Mesenchymal stem cell (in vitro differentiated cells and primary cell): Measurements from ENCODE around the gene FUT8.
A peak's percentile ranks its signal among the peaks of the same experiment; 100 is the strongest.

Experiments used
- DNase-seq: peaks from one replicate; pipeline ENCODE4 v3.0.0-alpha.2; 2013
- H2AFZ ChIP-seq: one replicate; pipeline ENCODE4 v1.6.1; 2013; ENCODE audit warnings: low read depth, mild to moderate bottlenecking, control low read depth, inconsistent platforms, low read length, moderate library complexity
- H2AK5ac ChIP-seq: 2 replicates; pipeline ENCODE4 v1.6.1; 2013; ENCODE audit warnings: low read length, moderate library complexity, mild to moderate bottlenecking, inconsistent platforms; ENCODE audit not compliant: severe bottlenecking
- H2BK120ac ChIP-seq: one replicate; pipeline ENCODE4 v1.6.1; 2013; ENCODE audit warnings: low read depth, mild to moderate bottlenecking, inconsistent platforms, low read length, moderate library complexity
- H2BK12ac ChIP-seq, 2 experiments: one replicate each; pipeline ENCODE4 v1.6.1; 2013; ENCODE audit warnings: inconsistent platforms in 2 of 2, low read length in 2 of 2, mild to moderate bottlenecking in 2 of 2, moderate library complexity in 2 of 2, control low read depth in 1 of 2
- H2BK15ac ChIP-seq: one replicate; pipeline ENCODE4 v1.6.1; 2013; ENCODE audit warnings: mild to moderate bottlenecking, low read depth, inconsistent platforms; ENCODE audit not compliant: poor library complexity, severe bottlenecking
- H2BK5ac ChIP-seq: 2 replicates; pipeline ENCODE4 v1.6.1; 2013; ENCODE audit warnings: low read depth, mild to moderate bottlenecking, low read length, control low read depth, inconsistent platforms; ENCODE audit not compliant: poor library complexity, severe bottlenecking
- H3K14ac ChIP-seq, 2 experiments: one replicate each; pipeline ENCODE4 v1.6.1; 2013; ENCODE audit warnings: inconsistent platforms in 2 of 2, low read length in 2 of 2, control low read depth in 1 of 2, mild to moderate bottlenecking in 1 of 2, moderate library complexity in 1 of 2
- H3K18ac ChIP-seq, 2 experiments: one replicate each; pipeline ENCODE4 v1.6.1; 2013; ENCODE audit warnings: inconsistent platforms in 2 of 2, low read length in 2 of 2, control low read depth in 1 of 2, low read depth in 1 of 2, mild to moderate bottlenecking in 1 of 2
- H3K23ac ChIP-seq, 2 experiments: one replicate each; pipeline ENCODE4 v1.6.1; 2013; ENCODE audit warnings: inconsistent platforms in 2 of 2, low read length in 2 of 2, mild to moderate bottlenecking in 2 of 2, moderate library complexity in 2 of 2, control low read depth in 1 of 2
- H3K27ac ChIP-seq: 2 replicates; pipeline ENCODE4 v1.5.1; 2013; ENCODE audit warnings: mild to moderate bottlenecking, moderate library complexity, low read length, control low read depth, inconsistent platforms; ENCODE audit not compliant: poor library complexity, severe bottlenecking
- H3K27me3 ChIP-seq, 2 experiments: 2 replicates each; pipeline versions ENCODE4 v1.6.1 to v1.7.0; 2013; ENCODE audit warnings: low read length in 2 of 2, mild to moderate bottlenecking in 2 of 2, moderate library complexity in 2 of 2, control low read depth in 1 of 2, inconsistent platforms in 1 of 2; ENCODE audit not compliant: control insufficient read depth in 1 of 2, insufficient read depth in 1 of 2
- H3K36me3 ChIP-seq, 2 experiments: 2 replicates each; pipeline versions ENCODE4 v1.6.1 to v1.7.0; 2013; ENCODE audit warnings: low read length in 2 of 2, control low read depth in 1 of 2, inconsistent platforms in 1 of 2, low read depth in 1 of 2, mild to moderate bottlenecking in 1 of 2; ENCODE audit not compliant: insufficient read depth in 2 of 2, control insufficient read depth in 1 of 2
- H3K4ac ChIP-seq, 2 experiments: one replicate each; pipeline ENCODE4 v1.6.1; 2013; ENCODE audit warnings: inconsistent platforms in 2 of 2, low read length in 2 of 2, mild to moderate bottlenecking in 2 of 2, moderate library complexity in 2 of 2, control low read depth in 1 of 2, low read depth in 1 of 2
- H3K4me1 ChIP-seq: 2 replicates; pipeline ENCODE4 v1.6.1; 2013; ENCODE audit warnings: low read depth, low read length, control low read depth; ENCODE audit not compliant: control insufficient read depth, insufficient read depth
- H3K4me2 ChIP-seq: 2 replicates; pipeline ENCODE4 v1.6.1; 2013; ENCODE audit warnings: low read length, mild to moderate bottlenecking, inconsistent platforms; ENCODE audit not compliant: poor library complexity, severe bottlenecking
- H3K4me3 ChIP-seq, 2 experiments: 2 replicates each; pipeline versions ENCODE4 v1.5.1 to v1.7.0; 2013; ENCODE audit warnings: low read length in 2 of 2, mild to moderate bottlenecking in 2 of 2, control low read depth in 1 of 2, low read depth in 1 of 2; ENCODE audit not compliant: insufficient read depth in 1 of 2
- H3K79me1 ChIP-seq: replicated peaks from 2 replicates; pipeline ENCODE4 v1.6.1; 2013; ENCODE audit warnings: mild to moderate bottlenecking, control low read depth, low read length, inconsistent platforms; ENCODE audit not compliant: poor library complexity, severe bottlenecking
- H3K9ac ChIP-seq: 2 replicates; pipeline ENCODE4 v1.7.0; 2013; ENCODE audit warnings: mild to moderate bottlenecking, low read length, moderate library complexity
- H3K9me3 ChIP-seq: 2 replicates; pipeline ENCODE4 v1.7.0; 2013; ENCODE audit warnings: mild to moderate bottlenecking, low read length; ENCODE audit not compliant: control insufficient read depth
- H4K8ac ChIP-seq: one replicate; pipeline ENCODE4 v1.6.1; 2013; ENCODE audit warnings: inconsistent platforms, mild to moderate bottlenecking, low read length, moderate library complexity
- H4K91ac ChIP-seq: one replicate; pipeline ENCODE4 v1.6.1; 2013; ENCODE audit warnings: mild to moderate bottlenecking, low read length, inconsistent platforms
- WGBS: methylation state at CpG from one replicate; pipeline ENCODE4 v1.1.7; 2013; ENCODE audit warnings: mixed read lengths; 5-methylcytosine and 5-hydroxymethylcytosine counted together

The FUT8 gene

DNA sequence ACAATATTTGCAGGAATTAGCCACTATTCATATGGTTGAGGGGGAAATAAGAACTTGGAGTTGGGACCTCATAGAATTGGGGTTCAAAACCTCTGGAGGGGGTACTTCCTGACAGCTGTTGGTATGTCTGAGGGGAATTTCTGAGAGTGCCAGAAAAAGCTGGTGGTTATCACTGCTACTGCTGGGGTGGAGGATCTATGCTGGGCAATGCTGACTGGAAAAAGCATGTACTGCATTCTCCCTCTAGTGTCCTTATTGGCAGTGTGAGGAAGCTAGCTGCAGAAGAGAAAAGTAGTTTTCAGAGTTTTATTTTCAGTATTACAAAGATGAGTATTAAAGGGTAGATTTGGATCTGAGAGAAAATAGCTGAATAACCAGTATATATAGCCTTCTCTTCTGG, 88.8 kb downstream of the FUT8 start:
- H2AFZ ChIP-seq, result no peak overlapping the region
- no peak overlapping the region for H3K14ac ChIP-seq
- H2AK5ac ChIP-seq, result no peak overlapping the region
- no peak overlapping the region for H3K23ac ChIP-seq
- H2BK12ac ChIP-seq, result no peak overlapping the region
- no peak overlapping the region for H3K9ac ChIP-seq
- H4K8ac ChIP-seq, result no peak overlapping the region
- H3K9me3 ChIP-seq, result no peaks in the 10 kb centered on the region
- H3K36me3 ChIP-seq, result no peaks in the 10 kb centered on the region
- peaks cover 10% of the 10 kb centered on the region for H3K79me1 ChIP-seq
- no peak overlapping the region for H4K91ac ChIP-seq
- no peaks in the 10 kb centered on the region for H3K27me3 ChIP-seq
- H2BK120ac ChIP-seq, result no peak overlapping the region
- H3K4ac ChIP-seq, result no peak overlapping the region
- H3K27ac ChIP-seq, result no peak overlapping the region
- no peak overlapping the region for H3K4me3 ChIP-seq
- no peaks in the 10 kb centered on the region for H3K4me1 ChIP-seq
- no peak overlapping the region for H2BK15ac ChIP-seq
- H2BK5ac ChIP-seq, result no peak overlapping the region
- no peak overlapping the region for H3K18ac ChIP-seq
- no peak overlapping the region for H3K4me2 ChIP-seq
- DNase-seq, result no peak

- H3K14ac ChIP-seq, result no peak overlapping the region
- no peak overlapping the region for H2AFZ ChIP-seq
- no peak overlapping the region for H4K8ac ChIP-seq
- H3K79me1 ChIP-seq, result peaks cover 8% of the 10 kb centered on the region
- H2BK15ac ChIP-seq, result no peak overlapping the region
- H3K9me3 ChIP-seq, result peaks cover 6% of the 10 kb centered on the region
- DNase-seq, result peak; percentile 26
- no peak overlapping the region for H2BK12ac ChIP-seq
- H2BK120ac ChIP-seq, result no peak overlapping the region
- no peaks in the 10 kb centered on the region for H3K4me1 ChIP-seq
- no CpG with 5 or more reads among the region's 1 CpG for WGBS
- no peak overlapping the region for H3K9ac ChIP-seq
- H3K18ac ChIP-seq, result no peak overlapping the region
- H3K4me3 ChIP-seq, result no peak overlapping the region
- H3K4me2 ChIP-seq, result no peak overlapping the region
- no peak overlapping the region for H4K91ac ChIP-seq
- no peak overlapping the region for H3K23ac ChIP-seq
- H3K4ac ChIP-seq, result no peak overlapping the region
- no peak overlapping the region for H2BK5ac ChIP-seq
- H3K36me3 ChIP-seq, result peaks cover 0 to 9% of the 10 kb centered on the region in 2 experiments
- no peaks in the 10 kb centered on the region for H3K27me3 ChIP-seq
- H3K27ac ChIP-seq, result no peak overlapping the region
- H2AK5ac ChIP-seq, result no peak overlapping the region
These were observed 90.2 kb downstream of the FUT8 start for GRCh38 chr14:65502676-65503124.

GRCh38 chr14:65503771-65504170, 91.2 kb downstream of the FUT8 start:
- Histone ChIP-seq H2BK120ac (no peak overlapping the region), H3K4ac (no peak overlapping the region), H3K4me2 (no peak overlapping the region), H2BK5ac (no peak overlapping the region), H3K27me3 (no peaks in the 10 kb centered on the region), H2AK5ac (no peak overlapping the region), H3K27ac (no peak overlapping the region), H3K9me3 (peaks cover 6% of the 10 kb centered on the region), H3K23ac (no peak overlapping the region), H4K8ac (no peak overlapping the region), H3K18ac (no peak overlapping the region), H2BK15ac (no peak overlapping the region), H3K4me1 (no peaks in the 10 kb centered on the region), H3K36me3 (peaks cover 0 to 9% of the 10 kb centered on the region in 2 experiments), H3K79me1 (peaks cover 9% of the 10 kb centered on the region), H3K9ac (no peak overlapping the region), H2AFZ (no peak overlapping the region), H3K4me3 (no peak overlapping the region), H2BK12ac (no peak overlapping the region), H4K91ac (no peak overlapping the region), H3K14ac (no peak overlapping the region)
- no peak for DNase-seq
- no CpG with 5 or more reads among the region's 3 CpGs for WGBS

DNA sequence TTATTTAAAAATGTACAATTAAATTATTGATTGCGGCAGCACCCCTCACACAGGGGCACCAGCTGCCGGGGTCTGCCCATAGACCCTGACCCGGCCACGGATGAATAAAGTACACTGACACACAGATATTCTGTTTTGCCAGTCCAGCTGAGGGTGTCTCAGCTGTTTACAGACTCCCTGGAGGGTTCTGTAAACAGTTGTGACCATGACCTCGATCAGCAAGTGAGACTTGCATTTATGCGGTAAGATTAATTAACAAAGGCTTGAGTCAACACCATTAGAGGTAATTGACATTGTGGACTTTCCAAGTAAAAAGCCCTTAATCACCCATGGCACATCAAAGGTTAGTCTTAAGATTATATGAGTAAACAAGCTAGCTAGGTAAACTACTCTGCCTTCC, 94.3 kb downstream of the FUT8 start:
- H3K27ac ChIP-seq, result no peak overlapping the region
- H3K23ac ChIP-seq, result no peak overlapping the region
- peaks cover 4% of the 10 kb centered on the region for H3K79me1 ChIP-seq
- H4K91ac ChIP-seq, result no peak overlapping the region
- no peak for DNase-seq
- no peak overlapping the region for H4K8ac ChIP-seq
- peaks cover 0 to 9% of the 10 kb centered on the region in 2 experiments for H3K36me3 ChIP-seq
- H2BK5ac ChIP-seq, result no peak overlapping the region
- no peaks in the 10 kb centered on the region for H3K4me1 ChIP-seq
- no peak overlapping the region for H2AK5ac ChIP-seq
- no peak overlapping the region for H3K4me3 ChIP-seq
- peaks cover 10% of the 10 kb centered on the region for H3K9me3 ChIP-seq
- H2BK120ac ChIP-seq, result no peak overlapping the region
- no peak overlapping the region for H2BK15ac ChIP-seq
- no peak overlapping the region for H3K9ac ChIP-seq
- no peak overlapping the region for H3K4ac ChIP-seq
- no peak overlapping the region for H2AFZ ChIP-seq
- no peak overlapping the region for H3K18ac ChIP-seq
- WGBS, result 57% methylated on average over 5 of the region's 6 CpGs
- H3K14ac ChIP-seq, result no peak overlapping the region
- H2BK12ac ChIP-seq, result no peak overlapping the region
- no peaks in the 10 kb centered on the region for H3K27me3 ChIP-seq
- no peak overlapping the region for H3K4me2 ChIP-seq
